ES-I3 (cell line): ENCODE measurements around the gene CEACAM18.

ENCODE experiments used
- H3K36me3 ChIP-seq: 2 replicates; pipeline ENCODE4 v1.6.1; 2013; ENCODE audit warnings: mild to moderate bottlenecking, low read length, control low read depth, moderate library complexity; ENCODE audit not compliant: insufficient read depth
- H3K4me1 ChIP-seq: 2 replicates; pipeline ENCODE4 v1.6.1; 2013; ENCODE audit warnings: mild to moderate bottlenecking, control low read depth, low read length; ENCODE audit not compliant: insufficient read depth
- H3K9ac ChIP-seq: 2 replicates; pipeline ENCODE4 v1.6.1; 2013; ENCODE audit warnings: low read depth, mild to moderate bottlenecking, low read length, moderate library complexity
- H3K9me3 ChIP-seq: 2 replicates; pipeline ENCODE4 v1.6.1; 2013; ENCODE audit warnings: mild to moderate bottlenecking, low read length, moderate library complexity; ENCODE audit not compliant: control insufficient read depth, insufficient read depth

The CEACAM18 gene

GRCh38 chr19:51521357-51521756 is 43.0 kb downstream of the CEACAM18 start:
- H3K4me1 ChIP-seq = no peaks in the 10 kb centered on the region
- H3K9me3 ChIP-seq = no peaks in the 10 kb centered on the region
- no peak overlapping the region for H3K9ac ChIP-seq
- no peaks in the 10 kb centered on the region for H3K36me3 ChIP-seq

DNA sequence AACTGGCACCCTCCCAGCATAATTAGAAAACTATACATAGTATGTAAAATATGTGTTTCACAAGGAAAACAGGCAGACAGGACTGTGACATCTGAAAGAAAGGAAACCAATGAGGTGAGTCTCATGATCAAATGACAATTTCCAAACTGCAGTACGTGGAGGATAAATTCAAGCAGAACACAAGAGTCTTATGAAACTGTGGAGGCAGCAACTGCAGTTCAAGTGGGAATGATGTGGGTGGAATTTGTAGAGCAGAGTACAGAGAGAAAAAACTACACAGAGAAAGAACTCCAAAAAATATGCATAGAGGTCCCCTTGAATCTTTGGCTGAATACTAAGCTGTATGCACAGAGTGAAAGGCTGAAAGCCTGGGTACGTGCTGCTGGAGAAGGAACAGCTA is 43.4 kb downstream of the CEACAM18 start:
- H3K4me1 ChIP-seq = no peaks in the 10 kb centered on the region
- H3K9ac ChIP-seq = no peak overlapping the region
- H3K36me3 ChIP-seq = no peaks in the 10 kb centered on the region
- no peaks in the 10 kb centered on the region for H3K9me3 ChIP-seq

DNA sequence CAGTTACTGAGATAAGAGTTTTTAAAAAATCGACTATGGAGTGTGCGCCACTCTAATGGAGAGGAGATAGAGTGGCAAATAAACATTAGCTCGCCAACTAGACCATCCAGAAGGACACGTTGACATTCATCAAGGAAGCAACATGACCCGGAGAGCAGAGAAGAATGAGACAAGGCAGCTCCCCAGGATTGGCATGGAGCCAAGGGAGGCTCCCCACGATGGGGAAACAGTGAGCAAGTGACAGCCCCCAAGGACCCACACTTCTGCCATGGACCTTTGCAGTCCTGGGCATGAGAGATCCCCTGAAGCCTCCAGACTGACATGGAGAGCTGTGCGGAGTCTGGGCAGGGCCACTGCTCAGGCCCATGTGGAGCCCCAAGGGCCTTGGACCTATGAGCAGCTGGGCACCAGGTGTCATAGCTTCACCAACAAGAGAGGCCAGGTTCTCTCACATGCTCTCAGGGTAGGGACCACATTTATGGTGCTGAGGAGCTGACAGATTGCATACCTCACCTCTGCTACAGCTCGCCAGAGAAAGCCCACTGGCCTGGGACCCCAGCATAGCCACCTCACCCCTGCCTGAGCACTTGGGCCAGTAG is 46.4 kb downstream of the CEACAM18 start:
- H3K9ac ChIP-seq = no peak overlapping the region
- no peaks in the 10 kb centered on the region for H3K9me3 ChIP-seq
- no peaks in the 10 kb centered on the region for H3K36me3 ChIP-seq
- no peaks in the 10 kb centered on the region for H3K4me1 ChIP-seq

DNA sequence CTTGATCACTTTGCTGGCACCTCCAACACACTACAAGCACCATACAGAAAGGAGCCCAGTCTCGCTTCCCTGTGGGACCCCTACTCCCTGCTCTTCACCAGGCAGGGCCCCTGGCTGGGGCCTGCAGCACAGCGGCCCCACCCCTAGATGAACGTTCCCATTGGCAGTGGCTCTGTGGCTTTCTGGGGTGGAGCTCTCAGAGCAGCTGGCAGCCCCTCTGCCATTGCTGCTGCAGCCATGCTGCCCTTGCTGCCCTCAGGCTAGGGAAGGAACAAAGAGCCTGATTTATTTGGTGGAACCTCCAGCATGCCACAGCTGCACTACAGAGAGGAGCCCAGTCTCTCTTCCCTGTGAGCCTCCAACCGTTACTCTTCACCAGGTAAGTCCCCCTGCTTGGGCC is 47.3 kb downstream of the CEACAM18 start:
- Histone ChIP-seq H3K4me1 (no peaks in the 10 kb centered on the region), H3K9ac (no peak overlapping the region), H3K9me3 (no peaks in the 10 kb centered on the region), H3K36me3 (no peaks in the 10 kb centered on the region)

DNA sequence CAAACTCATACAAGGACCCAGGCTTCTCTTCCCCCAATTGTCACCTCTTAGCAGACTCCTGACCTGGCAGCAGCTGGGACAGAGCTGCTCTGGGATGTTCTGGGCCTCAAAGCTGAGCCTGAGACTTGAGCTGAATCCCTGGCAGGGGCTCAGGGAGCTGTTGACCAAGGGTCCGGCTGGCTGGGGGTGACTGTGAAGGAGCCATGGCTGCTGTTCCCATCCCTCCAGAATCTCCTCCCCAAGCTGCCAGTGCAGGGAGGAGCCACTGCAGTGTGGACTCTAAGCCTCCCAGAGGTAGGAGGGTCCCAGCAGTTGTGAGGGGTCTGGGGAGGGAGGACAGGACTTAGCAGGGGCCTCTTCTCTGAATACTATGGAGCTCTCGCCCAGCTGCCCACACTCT is 51.0 kb downstream of the CEACAM18 start:
- no peaks in the 10 kb centered on the region for H3K4me1 ChIP-seq
- no peak overlapping the region for H3K9ac ChIP-seq
- H3K36me3 ChIP-seq = no peaks in the 10 kb centered on the region
- H3K9me3 ChIP-seq = no peaks in the 10 kb centered on the region

- H3K4me1 ChIP-seq = no peaks in the 10 kb centered on the region
- H3K9me3 ChIP-seq = no peaks in the 10 kb centered on the region
- H3K36me3 ChIP-seq = no peaks in the 10 kb centered on the region
- no peak overlapping the region for H3K9ac ChIP-seq
These were observed 52.3 kb downstream of the CEACAM18 start for GRCh38 chr19:51530616-51531015.

DNA sequence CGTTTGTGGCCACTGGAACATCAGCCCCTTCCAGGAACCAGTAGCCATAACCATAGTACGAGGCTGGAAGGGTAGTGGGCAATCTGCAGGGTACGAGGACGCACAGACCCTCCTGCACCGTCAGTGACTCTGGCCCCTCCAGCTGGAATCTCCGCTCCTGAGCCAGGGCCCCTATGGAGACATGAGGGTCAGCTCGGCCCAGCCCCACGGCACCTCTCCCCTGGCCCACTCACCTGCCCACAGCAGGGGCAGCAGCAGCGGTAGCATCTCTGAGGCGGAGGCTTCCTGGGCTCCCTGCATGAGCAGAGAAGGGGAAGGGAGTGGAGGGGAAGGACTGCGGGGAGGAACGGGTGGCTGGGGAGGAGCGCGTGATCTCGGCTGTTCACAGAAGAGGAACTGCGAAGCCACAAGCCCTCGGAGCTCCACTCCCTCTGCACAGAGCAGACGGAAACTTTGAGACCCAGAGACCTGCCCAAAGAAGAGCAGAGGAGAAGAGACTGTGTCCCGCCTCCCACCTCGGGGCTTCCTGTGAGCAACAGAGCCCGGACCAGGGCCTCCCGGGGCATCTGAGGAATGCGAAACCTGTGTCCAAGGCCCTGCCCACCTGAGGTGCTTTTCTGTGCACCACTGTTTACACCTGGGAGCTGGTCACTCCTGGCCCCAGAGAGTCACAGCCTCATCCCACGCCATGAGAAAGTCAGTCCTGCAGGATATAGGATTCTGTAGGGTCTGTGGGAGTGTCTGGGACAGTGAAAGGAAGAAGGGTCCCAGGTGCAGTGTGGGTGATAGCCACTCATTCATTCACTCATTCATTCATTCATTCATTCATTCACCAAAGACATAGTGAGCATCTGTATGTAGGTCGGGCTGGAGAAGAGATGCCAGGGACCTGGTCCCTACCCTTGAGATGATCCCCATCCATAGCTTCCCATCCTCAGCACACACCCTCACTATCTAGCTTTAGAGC is 53.3 kb downstream of the CEACAM18 start, which contains the start of gene SIGLEC6:
SIGLEC6 (minus strand) TSS at position 322 of the 967 bp plus-strand sequence; CDS start at position 300, 22 bp downstream.
- no peak within 1 kb of the TSS for H3K9ac ChIP-seq
- no peaks in the 10 kb centered on the region for H3K36me3 ChIP-seq
- no peaks in the 10 kb centered on the region for H3K9me3 ChIP-seq
- H3K4me1 ChIP-seq = no peaks in the 10 kb centered on the region

- no peaks in the 10 kb centered on the region for H3K4me1 ChIP-seq
- no peaks in the 10 kb centered on the region for H3K9me3 ChIP-seq
- H3K9ac ChIP-seq = no peak overlapping the region
- H3K36me3 ChIP-seq = no peaks in the 10 kb centered on the region
These were observed 57.2 kb downstream of the CEACAM18 start for GRCh38 chr19:51535535-51535934.

GRCh38 chr19:51539821-51540366 is 61.6 kb downstream of the CEACAM18 start:
- Histone ChIP-seq H3K4me1 (no peaks in the 10 kb centered on the region), H3K9me3 (no peaks in the 10 kb centered on the region), H3K9ac (no peak overlapping the region), H3K36me3 (no peaks in the 10 kb centered on the region)
